ENCODE results near the gene GIT1. TPM values are rescaled to one million over a fixed set of nuclear protein-coding genes. Genes with fewer than 3 reads are reported as not detected.

Gene GIT1
- total RNA-seq, 2 experiments from 2014 or later: 44.3 to 60.2 TPM

GRCh38 chr17:29617481-29618271 lies 28.2 kb upstream of the GIT1 start:
- Histone ChIP-seq H3K27ac (ENCODE audit: low read depth, low read length, poor library complexity, severe bottlenecking) (peak overlapping the region; percentile 32), H3K79me2 (ENCODE audit: insufficient read depth, low read depth, low read length) (no peaks in the 10 kb centered on the region), H3K36me3 (ENCODE audit: insufficient read depth, low read length) (0 out of 2 replicates have a peak, but pooled peaks cover 4% of the 10 kb centered on the region), H4K20me1 (ENCODE audit: insufficient read depth, low read length) (0 out of 2 replicates have a peak, but pooled peaks cover 10% of the 10 kb centered on the region), H3K9me2 (ENCODE audit: insufficient read depth, low read length) (no peaks in the 10 kb centered on the region), H3K9me3 (ENCODE audit: low read length) (no peaks in the 10 kb centered on the region), H3K4me3 (ENCODE audit: low read depth, low read length, poor library complexity, severe bottlenecking) (peak overlapping the region; percentile 58), H2AFZ (ENCODE audit: low read length) (peak overlapping the region; percentile 84; the same call in 1 of the 2 replicates), H3K4me1 (ENCODE audit: insufficient read depth, low read length, poor library complexity, severe bottlenecking) (peaks cover 46% of the 10 kb centered on the region), H3K4me2 (ENCODE audit: low read length) (peak overlapping the region; percentile 86)
- no TSS peak for BruUV-seq (replicated peaks)
- intact Hi-C loops (cut with micrococcal nuclease; ENCODE audit: unreplicated experiment): loop anchor here (5.0 kb wide), 3 partner anchors 35 to 475 kb away; no protein-coding TSS in a partner anchor
- ChIA-PET POLR2A (interaction anchor here (0.5 to 1.1 kb wide), 6 partner anchors 25 to 637 kb away, joined by 3 to 5 read pairs (median 4); partner anchors contain the start of gene ANKRD13B), CTCF (ENCODE audit: unreplicated experiment) (interaction anchor here (0.7 to 1.7 kb wide), 7 partner anchors 9 to 162 kb away, joined by 3 to 9 read pairs (median 3); no protein-coding TSS in a partner anchor)
- peak; percentile 87 for DNase-seq (ENCODE audit: low spot score)
- TF ChIP-seq, protein P1, sequence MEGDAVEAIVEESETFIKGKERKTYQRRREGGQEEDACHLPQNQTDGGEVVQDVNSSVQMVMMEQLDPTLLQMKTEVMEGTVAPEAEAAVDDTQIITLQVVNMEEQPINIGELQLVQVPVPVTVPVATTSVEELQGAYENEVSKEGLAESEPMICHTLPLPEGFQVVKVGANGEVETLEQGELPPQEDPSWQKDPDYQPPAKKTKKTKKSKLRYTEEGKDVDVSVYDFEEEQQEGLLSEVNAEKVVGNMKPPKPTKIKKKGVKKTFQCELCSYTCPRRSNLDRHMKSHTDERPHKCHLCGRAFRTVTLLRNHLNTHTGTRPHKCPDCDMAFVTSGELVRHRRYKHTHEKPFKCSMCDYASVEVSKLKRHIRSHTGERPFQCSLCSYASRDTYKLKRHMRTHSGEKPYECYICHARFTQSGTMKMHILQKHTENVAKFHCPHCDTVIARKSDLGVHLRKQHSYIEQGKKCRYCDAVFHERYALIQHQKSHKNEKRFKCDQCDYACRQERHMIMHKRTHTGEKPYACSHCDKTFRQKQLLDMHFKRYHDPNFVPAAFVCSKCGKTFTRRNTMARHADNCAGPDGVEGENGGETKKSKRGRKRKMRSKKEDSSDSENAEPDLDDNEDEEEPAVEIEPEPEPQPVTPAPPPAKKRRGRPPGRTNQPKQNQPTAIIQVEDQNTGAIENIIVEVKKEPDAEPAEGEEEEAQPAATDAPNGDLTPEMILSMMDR (conservative IDR thresholded peaks at IDR 0.05; ENCODE audit: low read length): peak; percentile 84
- TF ChIP-seq EZH2phosphoT487 (IDR thresholded peaks at IDR 0.05; ENCODE audit: borderline replicate concordance, low read depth, low read length): no peak

DNA sequence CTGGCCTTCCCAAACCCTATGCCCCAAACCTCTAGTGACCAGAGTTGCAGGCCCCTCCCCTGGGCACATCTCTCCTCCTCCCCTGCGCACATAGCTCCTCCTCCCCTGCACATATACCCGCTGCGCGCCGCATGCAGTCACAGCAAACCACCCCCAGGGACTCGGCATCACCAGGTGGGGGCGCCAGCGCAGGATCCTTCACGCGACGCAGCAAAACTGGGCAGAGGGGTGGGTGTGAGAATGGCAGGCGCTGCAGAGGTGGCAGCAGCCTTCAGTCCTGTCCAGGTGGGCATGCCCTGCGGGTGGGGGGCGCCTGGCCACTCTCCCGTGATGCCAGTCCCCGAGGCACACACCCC lies 27.7 kb upstream of the GIT1 start:
- no TSS peak for BruUV-seq (replicated peaks)
- H3K4me1 ChIP-seq (ENCODE audit: insufficient read depth, low read length, poor library complexity, severe bottlenecking): peaks cover 46% of the 10 kb centered on the region
- intact Hi-C loops (cut with micrococcal nuclease; ENCODE audit: unreplicated experiment): loop anchor here (5.0 kb wide), 3 partner anchors 35 to 475 kb away; no protein-coding TSS in a partner anchor
- no peak for TF ChIP-seq EZH2phosphoT487 (IDR thresholded peaks at IDR 0.05; ENCODE audit: borderline replicate concordance, low read depth, low read length)
- TF ChIP-seq, protein P1 (conservative IDR thresholded peaks at IDR 0.05; ENCODE audit: low read length): peak; percentile 87
- H3K4me3 ChIP-seq (ENCODE audit: low read depth, low read length, poor library complexity, severe bottlenecking): peak overlapping the region; percentile 58
- peak overlapping the region; percentile 32 for H3K27ac ChIP-seq (ENCODE audit: low read depth, low read length, poor library complexity, severe bottlenecking)
- 0 out of 2 replicates have a peak, but pooled peaks cover 5% of the 10 kb centered on the region for H3K36me3 ChIP-seq (ENCODE audit: insufficient read depth, low read length)
- H2AFZ ChIP-seq (ENCODE audit: low read length): peak overlapping the region; percentile 84; the same call in 1 of the 2 replicates
- no peaks in the 10 kb centered on the region for H3K9me3 ChIP-seq (ENCODE audit: low read length)
- POLR2A ChIA-PET: interaction anchor here (0.5 to 1.1 kb wide), 2 partner anchors 163 to 637 kb away, joined by 4 read pairs; no protein-coding TSS in a partner anchor
- peak overlapping the region; percentile 86 for H3K4me2 ChIP-seq (ENCODE audit: low read length)
- H4K20me1 ChIP-seq (ENCODE audit: insufficient read depth, low read length): 0 out of 2 replicates have a peak, but pooled peaks cover 10% of the 10 kb centered on the region
- H3K9me2 ChIP-seq (ENCODE audit: insufficient read depth, low read length): no peaks in the 10 kb centered on the region
- DNase-seq (ENCODE audit: low spot score): peak; percentile 91
- no peaks in the 10 kb centered on the region for H3K79me2 ChIP-seq (ENCODE audit: insufficient read depth, low read depth, low read length)
- CTCF ChIA-PET (ENCODE audit: unreplicated experiment): interaction anchor here (0.6 to 1.7 kb wide), 7 partner anchors 9 to 314 kb away, joined by 3 to 9 read pairs (median 3); no protein-coding TSS in a partner anchor
